ENCODE measurements around the gene ZNF500. TPM values are rescaled to one million over a fixed set of nuclear protein-coding genes. Genes with fewer than 3 reads are reported as not detected.

ZNF500 gene
- 16.9 TPM for total RNA-seq

GRCh38 chr16:4766875-4767628, at the start of gene ZNF500:
TSS of gene ZNF500 (minus strand) at chr16:4767162. CDS start at chr16:4765978, 1,184 bp downstream.

GRCh38 chr16:4801962-4802658, 35.1 kb upstream of the ZNF500 start, which contains the start of gene ROGDI:
TSS of gene ROGDI (minus strand) at chr16:4802633. CDS start at chr16:4802571, 62 bp downstream.

GRCh38 chr16:4795181-4795827, 28.3 kb upstream of the ZNF500 start, which contains the start of gene SMIM22:
TSS of gene SMIM22 (plus strand) at chr16:4795369. CDS start at chr16:4795735, 366 bp downstream.

GRCh38 chr16:4787627-4788482, 20.9 kb upstream of the ZNF500 start, which contains the start of gene SEPTIN12:
TSS of gene SEPTIN12 (minus strand) at chr16:4788345. CDS start at chr16:4787645, 700 bp downstream.

GRCh38 chr16:4734063-4734729, 32.8 kb downstream of the ZNF500 start, which contains the start of the genes ANKS3 and DNAAF8:
TSS of gene ANKS3 (minus strand) at chr16:4734271. CDS start at chr16:4730149, 4,122 bp downstream.
TSS of gene DNAAF8 (plus strand) at chr16:4734537. CDS start at chr16:4736515, 1,978 bp downstream.

Small RNAs within 50 kb of the gene (small RNA-seq; reads per million reads assigned to genes)
- gene RF00017 (ENCODE audit: low replicate concordance): not detected

Other genes starting within 250 kb of the ZNF500 start
- gene CDIP1, start 228.4 kb downstream of the ZNF500 start, total RNA-seq: 18.2 TPM
- gene C16orf96, start 210.8 kb downstream of the ZNF500 start, total RNA-seq: 0.63 TPM
- gene UBALD1, start 152.3 kb downstream of the ZNF500 start, total RNA-seq: 8.5 TPM
- 65.1 TPM for gene MGRN1, start 142.3 kb downstream of the ZNF500 start, total RNA-seq
- 32.6 TPM for gene NUDT16L1, start 73.6 kb downstream of the ZNF500 start, total RNA-seq
- gene ANKS3, start 32.9 kb downstream of the ZNF500 start, total RNA-seq: 61.3 TPM
- 0.31 TPM for gene DNAAF8, start 32.6 kb downstream of the ZNF500 start, total RNA-seq
- not detected for gene SEPTIN12, start 21.2 kb upstream of the ZNF500 start, total RNA-seq
- gene SMIM22, start 28.2 kb upstream of the ZNF500 start, total RNA-seq: not detected
- gene ROGDI, start 35.5 kb upstream of the ZNF500 start, total RNA-seq: 41.6 TPM
- gene GLYR1, start 80.1 kb upstream of the ZNF500 start, total RNA-seq: 89.2 TPM
- 31.3 TPM for gene UBN1, start 80.3 kb upstream of the ZNF500 start, total RNA-seq
- gene PPL, start 170.0 kb upstream of the ZNF500 start, total RNA-seq: 0.94 TPM
- gene SEC14L5, start 191.2 kb upstream of the ZNF500 start, total RNA-seq: 0.94 TPM